Measurements from ENCODE around the gene PARVA. TPM values are rescaled to one million over a fixed set of nuclear protein-coding genes. Genes with fewer than 3 reads are reported as not detected.

PARVA gene
- total and polyA plus RNA-seq, 2 of the 8 experiments (the other 6 are each of a cell fraction or from before 2014, with no cell fraction given) = 3.1 to 13.5 TPM

- Histone ChIP-seq H3K14ac (ENCODE audit: insufficient read length) (no peak overlapping the region), H3K4me3 (ENCODE audit: extremely low read depth in 1 of 4, insufficient read depth in 2 of 4, low read depth in 3 of 4, low read length in 4 of 4) (no peak overlapping the region), H3K18ac (ENCODE audit: extremely low read depth, low read length) (no peak overlapping the region), H2BK20ac (ENCODE audit: low read length) (no peak overlapping the region), H3K4me2 (ENCODE audit: insufficient read depth in 1 of 2, low read depth in 2 of 2, low read length in 2 of 2) (no peak overlapping the region), H3K4me1 (replicated peaks in 1 of 4; ENCODE audit: control insufficient read depth in 3 of 4, insufficient read depth in 4 of 4, low read length in 3 of 4) (peaks cover 0 to 3% (median 0%) of the 10 kb centered on the region in 4 experiments; a peak in 2 of 7 replicates), H3K79me1 (ENCODE audit: low read depth, low read length) (no peaks in the 10 kb centered on the region), H3K56ac (replicated peaks; ENCODE audit: insufficient read length, low read depth, low read length) (no peak overlapping the region), H4K20me1 (replicated peaks in 1 of 2; ENCODE audit: control insufficient read depth in 1 of 2, insufficient read depth in 2 of 2, low read length in 2 of 2) (no peaks in the 10 kb centered on the region), H3K23ac (ENCODE audit: insufficient read length) (no peak overlapping the region), H2AFZ (ENCODE audit: low read length) (no peak overlapping the region), H2BK120ac (replicated peaks; ENCODE audit: low read depth, low read length) (no peak overlapping the region), H3K36me3 (ENCODE audit: control insufficient read depth in 2 of 4, insufficient read depth in 4 of 4, low read length in 3 of 4) (no peaks in the 10 kb centered on the region), H3K27me3 (replicated peaks in 1 of 4; ENCODE audit: control insufficient read depth in 3 of 4, extremely low read depth in 1 of 4, insufficient read depth in 3 of 4, low read length in 3 of 4) (no peaks in the 10 kb centered on the region), H3K79me2 (ENCODE audit: control insufficient read depth in 1 of 2, insufficient read depth in 2 of 2, low read length in 2 of 2) (no peaks in the 10 kb centered on the region), H3K9ac (replicated peaks in 1 of 4; ENCODE audit: extremely low read depth in 1 of 4, low read depth in 3 of 4, low read length in 3 of 4) (no peak overlapping the region), H2BK12ac (ENCODE audit: low read depth, low read length) (no peak overlapping the region), H3K23me2 (ENCODE audit: low read depth, low read length) (no peaks in the 10 kb centered on the region; the same call in 1 of the 2 replicates), H3K9me3 (ENCODE audit: insufficient read depth in 2 of 2, low read depth in 1 of 2, low read length in 1 of 2) (0 out of 4 replicates have a peak, but pooled peaks cover 0 to 4% of the 10 kb centered on the region in 2 experiments), H4K5ac (ENCODE audit: insufficient read length, low read depth, low read length) (no peak overlapping the region), H2AK5ac (ENCODE audit: low read depth, low read length) (no peak overlapping the region), H4K8ac (ENCODE audit: extremely low read depth, insufficient read depth, low read length) (no peak overlapping the region), H3K4ac (replicated peaks; ENCODE audit: insufficient read length, low read depth, low read length) (no peak overlapping the region), H2BK15ac (ENCODE audit: low read length) (no peak overlapping the region), H3K27ac (ENCODE audit: low read depth, low read length) (no peak overlapping the region), H4K91ac (replicated peaks; ENCODE audit: insufficient read length, low read length) (peak overlapping the region; percentile 59), H2BK5ac (ENCODE audit: low read depth, low read length) (no peak overlapping the region)
- ChIA-PET POLR2A (ENCODE audit: partially characterized antibody) (no interaction called here), CTCF (ENCODE audit: partially characterized antibody) (interaction anchor here (0.9 to 1.2 kb wide), 2 partner anchors 13 to 138 kb away, joined by 3 read pairs; no protein-coding TSS in a partner anchor)
- WGBS, 2 experiments (ENCODE audit: extremely low coverage in 1 of 2, insufficient coverage in 1 of 2, insufficient read length in 1 of 2, insufficient replicate concordance in 2 of 2, low coverage in 1 of 2, low lambda C conversion rate in 2 of 2, missing lambda C conversion rate in 1 of 2) = 89% methylated on average over 4 of the region's 4 CpGs; no CpG with 5 or more reads in 1 of the 2 experiments
- FAIRE-seq = no peak
- TF ChIP-seq SUZ12 (IDR thresholded peaks at IDR 0.05; ENCODE audit: low read length) (no peak), JUN (IDR thresholded peaks at IDR 0.05; ENCODE audit: low read depth, low read length) (no peak), RXRA (IDR thresholded peaks at IDR 0.05; ENCODE audit: insufficient read depth, low read depth, low read length) (no peak), CREB1 (IDR thresholded peaks at IDR 0.05) (no peak), TBP (IDR thresholded peaks at IDR 0.05; ENCODE audit: low read depth, low read length) (no peak), SIRT6 (IDR thresholded peaks at IDR 0.05; ENCODE audit: low read length) (no peak), CTCF (IDR thresholded peaks at IDR 0.05; ENCODE audit: control extremely low read depth in 1 of 3, insufficient read depth in 1 of 3, low read depth in 1 of 3, low read length in 3 of 3) (no peak), YY1 (IDR thresholded peaks at IDR 0.05; ENCODE audit: low read depth, low read length) (no peak)
- TF ChIP-seq, protein P1, sequence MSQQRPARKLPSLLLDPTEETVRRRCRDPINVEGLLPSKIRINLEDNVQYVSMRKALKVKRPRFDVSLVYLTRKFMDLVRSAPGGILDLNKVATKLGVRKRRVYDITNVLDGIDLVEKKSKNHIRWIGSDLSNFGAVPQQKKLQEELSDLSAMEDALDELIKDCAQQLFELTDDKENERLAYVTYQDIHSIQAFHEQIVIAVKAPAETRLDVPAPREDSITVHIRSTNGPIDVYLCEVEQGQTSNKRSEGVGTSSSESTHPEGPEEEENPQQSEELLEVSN (IDR thresholded peaks at IDR 0.05) = no peak
- no peak for DNase-seq (ENCODE audit: low read depth in 1 of 2, low spot score in 2 of 2)
Observed at GRCh38 chr11:12440565-12440964, 63.2 kb downstream of the PARVA start.

Data from H1 (cell line).